ENCODE data around the gene HDAC11.
"Not testable (repeated sequence)": the region's sequence is repeated elsewhere in the genome, so short reads cannot be mapped to it uniquely, and the experiment has no call there.

The HDAC11 gene

DNA sequence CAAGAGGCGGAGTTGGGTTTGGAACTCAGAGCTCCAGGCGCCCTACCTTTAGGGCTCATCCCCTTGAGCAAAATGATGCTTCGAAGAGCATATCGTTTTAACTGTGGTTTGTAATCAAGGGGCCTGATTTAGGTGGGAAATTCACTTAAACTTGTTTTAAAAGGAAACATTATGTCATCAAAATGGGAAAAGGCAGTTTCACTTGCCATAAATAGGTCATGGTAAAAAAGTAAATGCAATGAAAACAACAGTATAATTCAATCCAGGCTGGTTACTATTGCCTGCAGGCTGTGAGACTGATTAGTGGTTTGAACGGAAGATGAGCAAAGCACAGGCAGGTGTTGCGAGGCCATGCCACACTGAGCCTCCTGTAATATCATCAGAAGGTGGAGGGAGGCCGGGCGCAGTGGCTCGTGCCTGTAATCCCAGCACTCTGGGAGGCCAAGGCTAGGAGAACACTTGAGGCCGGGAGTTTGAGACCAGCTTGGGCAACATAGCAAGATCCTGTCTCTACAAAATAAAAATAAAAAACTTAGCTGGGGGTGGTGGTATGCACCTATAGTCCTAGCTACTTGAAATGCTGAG is 2.1 kb downstream of the HDAC11 start:
- WGBS (ENCODE audit: insufficient coverage, insufficient read length) = no CpG with 5 or more reads among the region's 10 CpGs
- Histone ChIP-seq H3K36me3 (ENCODE audit: control insufficient read depth, insufficient read depth, low read length) (no peaks in the 10 kb centered on the region; the same call in 1 of the 2 replicates), H3K9me3 (ENCODE audit: control insufficient read depth, insufficient read depth, low read length) (no peaks in the 10 kb centered on the region), H3K27ac (ENCODE audit: low read length) (no peak overlapping the region), H3K4me3 (ENCODE audit: low read length) (no peak overlapping the region), H3K4me1 (ENCODE audit: control insufficient read depth, insufficient read depth, low read length) (peaks cover 7% of the 10 kb centered on the region; the same call in 1 of the 2 replicates), H3K27me3 (ENCODE audit: control insufficient read depth, insufficient read depth, low read length) (no peaks in the 10 kb centered on the region)
- no peak for DNase-seq (ENCODE audit: low read depth, low spot score)

DNA sequence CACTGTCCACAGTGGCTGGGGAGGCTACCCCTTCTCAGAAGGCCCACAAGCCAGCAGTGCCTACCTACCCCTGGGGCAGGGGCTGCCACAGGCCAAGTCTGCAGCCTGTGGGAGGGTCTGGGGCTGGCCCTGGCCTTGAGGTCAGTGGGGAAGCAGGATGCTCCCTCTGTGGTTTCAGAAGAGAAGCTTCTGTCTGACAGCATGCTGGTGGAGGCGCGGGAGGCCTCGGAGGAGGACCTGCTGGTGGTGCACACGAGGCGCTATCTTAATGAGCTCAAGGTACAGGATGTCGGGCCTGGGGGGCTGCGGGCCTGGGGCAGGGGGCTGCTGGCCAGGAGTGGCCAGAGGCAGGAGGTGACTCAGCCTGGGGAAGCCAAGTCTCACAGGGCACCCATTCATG is 3.2 kb downstream of the HDAC11 start:
- no peaks in the 10 kb centered on the region for H3K27me3 ChIP-seq (ENCODE audit: control insufficient read depth, insufficient read depth, low read length)
- DNase-seq (ENCODE audit: low read depth, low spot score) = no peak
- peaks cover 7% of the 10 kb centered on the region; the same call in 1 of the 2 replicates for H3K4me1 ChIP-seq (ENCODE audit: control insufficient read depth, insufficient read depth, low read length)
- no peak overlapping the region for H3K4me3 ChIP-seq (ENCODE audit: low read length)
- no peaks in the 10 kb centered on the region for H3K9me3 ChIP-seq (ENCODE audit: control insufficient read depth, insufficient read depth, low read length)
- H3K36me3 ChIP-seq (ENCODE audit: control insufficient read depth, insufficient read depth, low read length) = no peaks in the 10 kb centered on the region; the same call in 1 of the 2 replicates
- no peak overlapping the region for H3K27ac ChIP-seq (ENCODE audit: low read length)
- no CpG with 5 or more reads among the region's 7 CpGs for WGBS (ENCODE audit: insufficient coverage, insufficient read length)

DNA sequence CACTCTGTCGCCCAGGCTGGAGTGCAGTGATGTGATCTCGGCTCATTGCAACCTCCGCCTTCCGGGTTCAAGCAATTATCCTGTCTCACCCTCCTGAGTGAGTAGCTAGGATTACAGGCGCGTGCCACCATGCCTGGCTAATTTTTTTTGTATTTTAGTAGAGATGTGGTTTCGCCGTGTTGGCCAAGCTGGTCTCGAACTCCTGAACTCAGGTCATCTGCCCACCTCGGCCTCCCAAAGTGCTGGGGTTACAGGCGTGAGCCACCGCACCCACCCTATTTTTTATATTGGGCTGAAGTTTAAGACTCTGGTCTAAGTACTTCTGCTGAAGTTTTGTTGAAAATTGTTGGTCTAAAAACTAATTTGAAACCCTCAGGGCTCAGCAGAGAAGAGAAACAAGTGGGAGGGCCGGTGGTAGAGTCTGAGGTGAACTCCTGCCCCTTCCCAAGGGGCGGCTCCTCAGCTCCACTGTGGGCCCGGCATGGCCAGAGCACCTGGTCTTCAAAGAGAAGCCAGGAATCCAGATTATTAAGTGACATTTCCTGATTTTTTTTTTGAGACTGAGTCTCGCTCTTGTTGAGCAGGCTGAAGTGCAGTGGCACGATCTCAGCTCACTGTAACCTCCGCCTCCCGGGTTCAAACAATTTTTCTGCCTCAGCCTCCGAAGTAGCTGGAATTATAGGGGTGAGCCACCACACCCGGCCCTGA is 4.0 kb downstream of the HDAC11 start:
- H3K4me1 ChIP-seq (ENCODE audit: control insufficient read depth, insufficient read depth, low read length) = peaks cover 7% of the 10 kb centered on the region; the same call in 1 of the 2 replicates
- DNase-seq (ENCODE audit: low read depth, low spot score) = no peak
- no peaks in the 10 kb centered on the region for H3K9me3 ChIP-seq (ENCODE audit: control insufficient read depth, insufficient read depth, low read length)
- no peaks in the 10 kb centered on the region; the same call in 1 of the 2 replicates for H3K36me3 ChIP-seq (ENCODE audit: control insufficient read depth, insufficient read depth, low read length)
- no CpG with 5 or more reads among the region's 21 CpGs for WGBS (ENCODE audit: insufficient coverage, insufficient read length)
- H3K27me3 ChIP-seq (ENCODE audit: control insufficient read depth, insufficient read depth, low read length) = no peaks in the 10 kb centered on the region
- H3K27ac ChIP-seq (ENCODE audit: low read length) = no peak overlapping the region
- H3K4me3 ChIP-seq (ENCODE audit: low read length) = no peak overlapping the region

DNA sequence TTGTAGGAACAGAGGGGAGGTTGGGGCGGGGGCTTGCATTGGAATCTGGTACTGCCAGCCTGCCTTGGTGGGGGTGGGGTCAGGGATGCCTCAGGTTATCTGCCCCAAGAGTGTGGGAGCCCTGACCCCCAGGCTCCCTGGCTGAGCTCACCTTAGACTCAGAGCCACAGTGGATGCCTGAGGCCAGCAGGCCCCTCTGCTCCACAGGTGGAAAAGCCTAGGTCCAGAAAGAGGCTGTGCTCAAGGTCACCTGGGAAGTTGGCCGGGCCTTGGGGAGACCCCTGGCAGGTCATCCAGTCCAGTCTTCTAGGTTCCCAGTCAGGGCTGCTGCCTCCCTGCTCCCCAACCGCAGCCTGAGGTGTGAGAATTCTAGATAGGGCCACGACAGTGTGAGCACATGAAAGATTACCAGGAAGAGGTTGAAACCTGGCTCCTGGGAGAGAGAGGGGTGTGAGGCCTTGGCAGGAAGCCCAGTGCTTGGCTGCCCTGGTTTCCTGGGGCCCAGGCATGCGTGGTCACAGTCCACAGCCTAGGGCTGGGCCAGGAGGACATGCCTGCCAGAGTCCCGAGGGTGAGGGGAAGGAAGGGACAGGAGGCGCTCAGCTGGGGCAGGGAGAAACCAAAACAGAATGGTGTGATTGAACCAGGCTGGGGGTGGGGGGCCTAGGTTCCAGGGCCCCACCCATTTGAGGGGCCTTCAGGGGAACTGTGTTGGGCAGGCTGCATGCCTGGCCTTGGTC is 4.9 kb downstream of the HDAC11 start:
- Histone ChIP-seq H3K27ac (ENCODE audit: low read length) (no peak overlapping the region), H3K4me3 (ENCODE audit: low read length) (no peak overlapping the region), H3K27me3 (ENCODE audit: control insufficient read depth, insufficient read depth, low read length) (no peaks in the 10 kb centered on the region), H3K36me3 (ENCODE audit: control insufficient read depth, insufficient read depth, low read length) (no peaks in the 10 kb centered on the region; the same call in 1 of the 2 replicates), H3K9me3 (ENCODE audit: control insufficient read depth, insufficient read depth, low read length) (no peaks in the 10 kb centered on the region), H3K4me1 (ENCODE audit: control insufficient read depth, insufficient read depth, low read length) (peaks cover 7% of the 10 kb centered on the region; the same call in 1 of the 2 replicates)
- no CpG with 5 or more reads among the region's 7 CpGs for WGBS (ENCODE audit: insufficient coverage, insufficient read length)
- DNase-seq (ENCODE audit: low read depth, low spot score) = no peak

DNA sequence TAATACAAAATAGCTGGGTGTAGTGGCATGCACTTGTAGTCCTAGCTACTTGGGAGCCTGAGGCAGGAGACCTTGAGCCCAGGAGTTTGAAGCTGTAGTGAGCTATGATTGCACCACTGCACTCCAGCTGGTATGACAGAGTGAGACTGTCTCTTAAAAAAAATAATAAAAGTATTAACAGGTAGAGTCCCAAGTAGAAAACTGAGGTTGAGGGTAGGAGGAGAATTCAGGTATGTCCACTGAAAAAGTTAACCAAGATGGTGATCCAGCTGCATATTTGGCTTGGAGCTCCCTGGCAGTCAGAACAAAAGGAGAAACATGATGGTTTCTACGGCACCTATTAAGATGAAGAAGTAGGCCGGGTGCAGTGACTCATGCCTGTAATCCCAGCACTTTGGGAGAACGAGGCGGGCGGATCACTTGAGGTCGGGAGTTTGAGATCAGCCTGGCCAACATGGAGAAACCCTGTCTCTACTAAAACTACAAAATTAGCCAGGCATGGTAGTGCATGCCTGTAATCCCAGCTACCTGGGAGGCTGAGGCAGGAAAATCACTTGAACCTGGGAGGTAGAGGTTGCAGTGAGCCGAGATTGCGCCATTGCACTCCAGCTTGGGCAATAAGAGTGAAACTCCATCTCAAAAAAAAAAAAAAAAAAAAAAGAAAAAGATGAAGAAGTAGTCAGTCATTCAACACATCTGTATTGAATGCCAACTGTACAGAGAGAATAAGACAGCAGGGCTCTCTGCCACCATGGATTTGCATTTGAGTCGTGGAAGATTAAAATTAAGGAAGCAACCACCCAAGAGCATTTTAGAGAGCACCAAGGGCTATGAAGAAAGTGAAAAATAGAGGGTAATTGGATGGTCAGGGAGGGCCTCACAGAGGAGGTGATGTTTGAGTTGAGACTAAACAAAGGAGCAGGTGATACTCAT is 5.8 kb downstream of the HDAC11 start:
- not testable (repeated sequence) for H3K4me1 ChIP-seq (ENCODE audit: control insufficient read depth, insufficient read depth, low read length); DNase-seq (ENCODE audit: low read depth, low spot score); H3K9me3 ChIP-seq (ENCODE audit: control insufficient read depth, insufficient read depth, low read length); H3K27ac ChIP-seq (ENCODE audit: low read length); H3K4me3 ChIP-seq (ENCODE audit: low read length); H3K36me3 ChIP-seq (ENCODE audit: control insufficient read depth, insufficient read depth, low read length); H3K27me3 ChIP-seq (ENCODE audit: control insufficient read depth, insufficient read depth, low read length)
- WGBS (ENCODE audit: insufficient coverage, insufficient read length) = no CpG with 5 or more reads among the region's 9 CpGs

DNA sequence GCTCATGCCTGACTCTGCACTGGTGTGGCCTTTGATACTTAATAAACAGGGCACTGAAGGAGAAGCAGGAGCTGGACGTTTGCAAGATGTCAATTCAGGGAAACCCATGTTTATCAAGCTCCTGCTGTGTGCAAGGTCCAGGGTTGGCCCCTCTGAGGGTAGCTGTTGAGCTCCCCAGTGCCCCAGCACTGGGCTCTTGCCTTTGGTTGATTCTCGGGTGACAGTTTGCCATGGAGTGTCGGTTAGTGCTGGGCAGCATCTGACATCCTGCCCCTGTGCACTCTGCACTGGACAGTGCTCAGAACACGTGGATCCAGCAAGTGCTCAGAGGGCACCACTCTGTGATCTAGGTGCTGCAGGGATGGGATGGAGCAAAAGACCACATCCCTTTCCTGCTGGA is 7.3 kb downstream of the HDAC11 start:
- no peaks in the 10 kb centered on the region for H3K9me3 ChIP-seq (ENCODE audit: control insufficient read depth, insufficient read depth, low read length)
- H3K4me1 ChIP-seq (ENCODE audit: control insufficient read depth, insufficient read depth, low read length) = 0 out of 2 replicates have a peak, but pooled peaks cover 2% of the 10 kb centered on the region
- no peaks in the 10 kb centered on the region for H3K27me3 ChIP-seq (ENCODE audit: control insufficient read depth, insufficient read depth, low read length)
- H3K27ac ChIP-seq (ENCODE audit: low read length) = no peak overlapping the region
- H3K4me3 ChIP-seq (ENCODE audit: low read length) = no peak overlapping the region
- H3K36me3 ChIP-seq (ENCODE audit: control insufficient read depth, insufficient read depth, low read length) = no peaks in the 10 kb centered on the region; the same call in 1 of the 2 replicates
- no CpG with 5 or more reads among the region's 4 CpGs for WGBS (ENCODE audit: insufficient coverage, insufficient read length)
- no peak for DNase-seq (ENCODE audit: low read depth, low spot score)

DNA sequence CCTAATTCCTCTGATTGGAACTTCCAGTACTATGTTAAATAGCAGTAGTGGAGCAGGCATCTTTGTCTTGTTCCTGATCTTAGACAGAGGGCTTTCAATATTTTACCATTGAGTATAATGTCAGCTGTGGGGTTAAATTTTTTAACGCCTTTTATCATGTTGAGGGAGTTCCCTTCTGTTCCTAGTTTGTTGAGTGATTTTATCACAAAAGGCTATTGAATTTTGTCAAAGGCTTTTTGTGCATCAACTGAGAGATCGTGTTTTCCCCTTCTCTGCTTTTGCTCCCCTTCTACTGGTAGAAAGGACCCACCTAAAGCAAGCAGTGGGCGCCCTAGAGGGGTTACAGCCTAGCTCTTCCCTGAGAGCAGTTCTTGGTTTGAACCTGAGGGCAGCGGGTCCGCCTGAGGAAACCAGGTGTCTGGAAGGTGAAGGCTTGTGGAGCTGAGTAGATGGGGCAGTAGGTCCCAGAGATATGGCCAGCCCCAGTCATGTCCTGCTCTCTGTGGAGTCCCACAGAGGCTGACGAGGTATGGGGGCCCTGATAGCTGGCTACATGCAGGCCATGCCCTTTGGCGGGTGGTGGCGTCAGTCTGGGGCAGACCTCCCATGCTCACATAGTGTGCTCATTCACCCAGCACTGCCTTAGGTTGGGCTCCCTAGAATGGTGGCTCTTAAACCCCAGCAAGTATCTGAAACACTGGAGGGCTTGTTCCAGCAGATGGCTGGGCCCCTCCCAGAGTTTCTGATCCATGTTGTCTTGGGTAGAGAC is 11.3 kb downstream of the HDAC11 start:
- no peaks in the 10 kb centered on the region for H3K4me1 ChIP-seq (ENCODE audit: control insufficient read depth, insufficient read depth, low read length)
- no peak for DNase-seq (ENCODE audit: low read depth, low spot score)

DNA sequence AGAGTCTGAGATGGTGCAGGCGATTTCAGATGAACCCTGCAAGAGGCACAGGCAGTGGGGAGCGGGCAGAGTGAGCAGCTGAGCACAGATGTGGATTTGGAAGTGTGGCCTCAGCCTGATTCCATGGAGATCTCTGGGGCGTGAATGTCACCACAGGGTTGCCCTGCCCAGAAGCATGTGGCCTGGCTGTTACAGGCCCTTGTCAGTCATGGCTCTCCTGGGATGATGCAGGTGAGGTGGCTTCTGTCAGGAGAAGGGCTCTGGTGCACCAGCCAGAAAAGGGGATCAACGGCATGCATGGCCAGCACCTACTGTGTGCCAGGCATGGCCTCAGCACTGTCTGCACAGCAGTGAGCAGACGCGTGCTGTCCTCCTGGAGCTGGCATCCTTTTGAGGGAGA is 11.9 kb downstream of the HDAC11 start:
- WGBS (ENCODE audit: insufficient coverage, insufficient read length) = no CpG with 5 or more reads among the region's 6 CpGs
- Histone ChIP-seq H3K36me3 (ENCODE audit: control insufficient read depth, insufficient read depth, low read length) (no peaks in the 10 kb centered on the region; the same call in 1 of the 2 replicates), H3K4me1 (ENCODE audit: control insufficient read depth, insufficient read depth, low read length) (0 out of 2 replicates have a peak, but pooled peaks cover 2% of the 10 kb centered on the region), H3K27me3 (ENCODE audit: control insufficient read depth, insufficient read depth, low read length) (no peaks in the 10 kb centered on the region), H3K9me3 (ENCODE audit: control insufficient read depth, insufficient read depth, low read length) (no peaks in the 10 kb centered on the region), H3K27ac (ENCODE audit: low read length) (no peak overlapping the region), H3K4me3 (ENCODE audit: low read length) (no peak overlapping the region)
- no peak for DNase-seq (ENCODE audit: low read depth, low spot score)

More for the DNA sequence above, 11.3 kb downstream of the HDAC11 start:
- WGBS (ENCODE audit: insufficient coverage, insufficient read length) = no CpG with 5 or more reads among the region's 8 CpGs
- H3K27me3 ChIP-seq (ENCODE audit: control insufficient read depth, insufficient read depth, low read length) = no peaks in the 10 kb centered on the region
- H3K4me3 ChIP-seq (ENCODE audit: low read length) = no peak overlapping the region
- no peaks in the 10 kb centered on the region for H3K9me3 ChIP-seq (ENCODE audit: control insufficient read depth, insufficient read depth, low read length)
- no peak overlapping the region for H3K27ac ChIP-seq (ENCODE audit: low read length)
- no peaks in the 10 kb centered on the region; the same call in 1 of the 2 replicates for H3K36me3 ChIP-seq (ENCODE audit: control insufficient read depth, insufficient read depth, low read length)

DNA sequence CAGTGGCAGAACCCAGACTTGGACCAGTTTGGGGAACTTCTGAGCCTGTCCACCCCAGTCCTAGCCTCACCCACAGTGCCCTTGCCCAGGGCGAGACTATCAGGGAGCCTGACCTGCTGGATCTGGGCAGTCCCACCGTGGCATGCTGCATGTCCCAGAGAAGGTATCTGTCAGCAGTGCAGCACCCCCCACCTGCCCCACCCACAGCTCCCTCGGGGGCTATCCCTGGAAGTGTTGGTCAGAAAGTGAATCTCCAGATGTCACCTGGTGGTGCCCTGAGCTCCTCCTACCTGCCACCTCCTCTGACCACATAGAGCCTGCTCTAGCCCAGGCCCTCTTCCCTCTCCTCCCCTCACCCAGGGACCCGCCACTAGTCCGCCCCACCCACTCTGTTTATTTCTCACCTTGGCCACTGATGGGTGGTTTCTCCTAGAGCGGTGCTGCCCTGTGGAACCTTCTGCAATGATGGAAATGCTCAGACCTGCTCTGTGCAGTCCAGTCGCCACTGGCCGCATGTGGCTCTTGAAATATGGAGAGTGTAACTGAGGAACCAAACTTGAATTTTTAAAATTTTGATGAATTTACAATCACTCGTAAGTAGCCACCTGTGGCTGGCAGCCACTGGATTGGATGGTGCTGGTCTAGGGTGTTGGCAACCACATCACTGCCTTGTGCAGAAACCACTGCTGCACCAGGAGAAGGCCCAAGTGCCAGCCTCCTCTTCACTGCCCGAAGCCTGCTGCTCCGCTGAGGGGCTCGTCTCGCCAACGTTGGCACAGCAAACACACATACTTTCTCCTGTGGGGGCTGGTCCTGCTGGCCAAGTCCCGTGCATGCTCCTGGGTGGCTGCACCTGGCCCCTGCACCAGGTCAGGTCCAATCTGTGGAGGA is 13.1 kb downstream of the HDAC11 start:
- Histone ChIP-seq H3K9me3 (ENCODE audit: control insufficient read depth, insufficient read depth, low read length) (no peaks in the 10 kb centered on the region), H3K27me3 (ENCODE audit: control insufficient read depth, insufficient read depth, low read length) (no peaks in the 10 kb centered on the region), H3K27ac (ENCODE audit: low read length) (no peak overlapping the region), H3K36me3 (ENCODE audit: control insufficient read depth, insufficient read depth, low read length) (no peaks in the 10 kb centered on the region), H3K4me3 (ENCODE audit: low read length) (no peak overlapping the region), H3K4me1 (ENCODE audit: control insufficient read depth, insufficient read depth, low read length) (0 out of 2 replicates have a peak, but pooled peaks cover 2% of the 10 kb centered on the region)
- no peak for DNase-seq (ENCODE audit: low read depth, low spot score)
- WGBS (ENCODE audit: insufficient coverage, insufficient read length) = no CpG with 5 or more reads among the region's 15 CpGs

Data from iPS DF 6.9 (cell line).